NCI-H460 (cell line): ENCODE measurements around the gene LEPR. TPM values are rescaled to one million over a fixed set of nuclear protein-coding genes. Genes with fewer than 3 reads are reported as not detected.
"Not testable (repeated sequence)": the region's sequence is repeated elsewhere in the genome, so short reads cannot be mapped to it uniquely, and the experiment has no call there.

Source experiments
- DNase-seq: peaks from one replicate; pipeline ENCODE4 v3.0.0-alpha.2; 2016; ENCODE audit warnings: low read depth; ENCODE audit errors: extremely low read depth
- total RNA-seq: library from RNA; depleted of rRNA; stranded (reverse); fragments of >200 nt; shearing (Covaris generic); gene quantifications from 2 replicates; pipeline ENCODE4 v1.2.3, GENCODE V29; 2014

The LEPR gene
- total RNA-seq, 1 experiment from 2014 or later = 10.2 TPM

DNA sequence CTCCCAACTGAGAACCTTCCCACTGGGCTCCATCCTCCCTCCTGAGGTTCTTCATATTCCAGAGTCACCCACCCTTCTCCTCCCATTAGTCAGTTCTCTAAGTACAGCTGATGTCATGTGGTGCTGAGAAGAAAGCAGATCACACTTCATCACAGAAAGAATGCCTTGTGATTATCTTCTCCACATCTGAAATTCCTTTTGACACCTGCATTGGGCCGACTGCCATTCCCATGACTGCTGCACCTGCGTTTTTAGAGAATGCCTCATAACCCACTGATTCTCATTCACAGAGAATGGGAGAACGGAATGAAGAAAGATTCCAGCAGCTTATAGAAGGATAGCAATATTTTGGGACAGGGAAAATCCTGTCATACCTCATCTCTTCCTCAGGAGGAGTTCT is 14.3 kb downstream of the LEPR start:
- no peak for DNase-seq

DNA sequence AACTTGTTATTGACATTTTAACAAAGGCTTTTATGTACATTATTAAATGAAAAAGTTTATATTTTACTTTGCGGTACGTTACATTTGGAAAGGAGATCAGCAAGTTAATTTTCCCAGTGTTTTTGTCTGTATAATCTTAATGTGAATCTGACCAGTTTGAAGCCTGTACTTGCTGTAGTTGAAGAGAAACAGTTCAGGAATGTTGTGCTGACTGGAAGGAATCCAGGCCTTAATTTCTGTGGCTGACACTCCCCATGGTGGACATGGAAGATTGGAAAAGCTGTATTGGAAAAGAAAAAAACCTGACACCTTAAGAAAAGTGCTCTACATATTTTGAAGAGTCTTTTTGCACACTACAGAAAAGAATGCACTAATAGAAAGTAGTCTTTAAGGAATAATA is 15.5 kb downstream of the LEPR start:
- no peak for DNase-seq

DNA sequence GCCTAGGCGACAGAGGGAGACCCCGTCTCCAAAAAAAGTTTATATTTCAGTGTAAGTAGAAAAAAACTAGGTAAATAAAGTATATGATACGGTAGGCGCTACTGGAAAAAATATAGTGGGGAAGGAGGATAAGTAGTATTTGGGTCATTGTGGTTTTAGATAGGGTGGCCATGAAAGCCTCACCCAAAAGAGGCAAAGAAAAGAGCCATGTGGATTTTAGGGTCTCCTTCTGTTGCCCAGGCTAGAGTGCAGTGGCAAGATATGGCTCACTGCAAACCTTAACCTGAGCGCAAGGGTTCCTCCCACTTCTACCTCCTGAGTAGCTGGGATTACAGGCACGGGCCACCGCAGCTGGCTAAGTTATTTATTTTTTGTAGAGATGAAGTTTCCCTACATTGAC is 17.1 kb downstream of the LEPR start:
- DNase-seq = no peak

DNA sequence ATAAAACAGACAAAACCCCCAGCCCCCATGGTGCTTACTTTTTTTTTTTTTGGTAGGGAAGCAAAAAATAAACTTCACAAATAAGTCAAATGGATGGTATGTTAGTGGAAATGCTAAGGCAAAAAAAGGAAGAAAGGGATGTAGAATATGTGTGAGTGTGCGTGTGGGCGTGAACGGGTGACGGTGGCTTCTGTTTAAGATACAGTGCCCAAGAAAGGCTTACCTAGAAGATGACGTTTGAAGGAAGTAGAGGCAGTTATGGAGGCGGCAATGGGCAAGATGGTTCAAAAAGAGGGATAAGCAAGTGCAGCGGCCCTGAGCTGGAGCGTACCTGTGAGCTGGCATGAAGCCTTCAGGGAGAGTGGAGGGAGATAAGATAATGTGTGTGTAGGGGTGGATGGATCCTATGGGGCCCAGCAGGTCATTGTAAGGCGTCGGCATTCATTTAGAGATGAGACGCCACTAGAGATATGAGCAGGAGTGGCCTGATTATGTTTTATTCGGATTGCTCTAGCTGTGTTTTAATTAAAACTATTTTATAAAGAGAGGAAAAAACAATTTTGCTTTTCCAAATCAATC is 19.9 kb downstream of the LEPR start:
- DNase-seq = no peak

DNA sequence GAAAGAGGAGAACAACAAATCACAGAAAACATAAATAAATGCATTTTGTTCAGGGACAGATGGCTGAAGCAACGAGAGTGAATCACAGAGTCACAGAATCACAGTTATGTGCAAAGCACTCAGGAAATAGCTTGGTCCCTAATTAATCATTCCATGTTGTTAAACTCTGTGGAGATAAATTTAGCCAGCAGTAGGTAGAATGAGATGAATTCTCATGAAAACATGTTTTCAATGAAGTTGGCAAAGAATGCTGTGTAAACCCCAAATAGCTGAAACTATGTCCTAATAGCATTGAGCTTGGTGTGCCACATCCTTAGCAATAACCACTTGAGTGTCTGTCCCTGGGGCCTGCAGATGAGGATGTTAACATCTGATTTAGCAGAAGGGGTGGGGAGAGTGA is 20.4 kb downstream of the LEPR start:
- no peak for DNase-seq

DNA sequence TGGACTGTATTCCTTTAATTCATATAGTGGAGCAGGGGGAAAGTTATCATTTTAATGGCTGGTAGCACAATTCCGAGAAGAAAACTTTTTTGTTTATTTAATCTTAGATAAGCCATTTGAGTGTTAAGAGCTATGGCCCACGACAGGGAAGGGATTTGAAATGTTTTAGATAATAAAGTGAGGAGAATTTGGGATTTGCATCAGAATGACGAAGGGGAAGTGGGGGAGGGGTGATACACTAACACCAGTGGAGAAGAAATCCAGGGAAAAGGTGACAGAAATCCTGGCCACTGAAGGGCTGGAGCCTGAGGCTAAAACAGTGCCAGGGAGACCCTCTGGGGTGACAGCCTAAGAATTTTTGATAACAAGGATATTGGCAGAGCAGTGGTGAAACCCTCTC is 21.0 kb downstream of the LEPR start:
- DNase-seq = no peak

DNA sequence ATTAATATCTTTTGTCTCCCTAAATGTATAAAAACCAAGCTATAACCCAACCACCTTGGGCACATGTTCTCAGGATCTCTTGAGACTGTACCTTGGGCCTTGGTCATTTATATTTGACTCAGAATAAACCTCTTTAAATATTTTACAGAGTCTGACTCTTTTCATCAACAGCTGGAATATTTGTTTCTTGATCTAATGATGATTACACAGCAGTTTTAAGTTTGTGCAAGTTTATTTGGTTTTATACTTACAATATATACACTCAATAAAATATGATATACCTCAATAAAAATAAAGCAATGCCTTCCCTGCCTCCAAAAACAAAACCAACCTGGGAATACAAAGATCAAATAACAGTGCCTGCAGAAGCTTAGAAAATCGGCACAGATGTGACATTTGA is 22.0 kb downstream of the LEPR start:
- DNase-seq = no peak

DNA sequence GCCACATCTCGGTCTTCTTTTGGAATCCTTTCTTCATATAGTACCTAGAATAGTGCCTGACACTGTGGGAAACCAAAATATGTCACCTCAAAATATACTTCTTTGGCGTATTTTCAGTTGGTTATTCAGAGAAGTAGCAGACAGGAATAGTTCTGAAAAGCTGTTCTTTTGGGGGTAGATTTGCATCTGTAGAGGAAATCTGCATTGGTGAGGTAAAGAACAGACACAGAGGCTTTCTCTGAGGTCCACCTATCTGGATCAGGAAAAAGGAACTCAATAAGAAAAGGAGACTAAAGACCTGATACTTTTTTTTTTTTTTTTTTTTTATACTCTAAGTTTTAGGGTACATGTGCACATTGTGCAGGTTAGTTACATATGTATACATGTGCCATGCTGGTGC is 23.2 kb downstream of the LEPR start:
- DNase-seq = no peak

DNA sequence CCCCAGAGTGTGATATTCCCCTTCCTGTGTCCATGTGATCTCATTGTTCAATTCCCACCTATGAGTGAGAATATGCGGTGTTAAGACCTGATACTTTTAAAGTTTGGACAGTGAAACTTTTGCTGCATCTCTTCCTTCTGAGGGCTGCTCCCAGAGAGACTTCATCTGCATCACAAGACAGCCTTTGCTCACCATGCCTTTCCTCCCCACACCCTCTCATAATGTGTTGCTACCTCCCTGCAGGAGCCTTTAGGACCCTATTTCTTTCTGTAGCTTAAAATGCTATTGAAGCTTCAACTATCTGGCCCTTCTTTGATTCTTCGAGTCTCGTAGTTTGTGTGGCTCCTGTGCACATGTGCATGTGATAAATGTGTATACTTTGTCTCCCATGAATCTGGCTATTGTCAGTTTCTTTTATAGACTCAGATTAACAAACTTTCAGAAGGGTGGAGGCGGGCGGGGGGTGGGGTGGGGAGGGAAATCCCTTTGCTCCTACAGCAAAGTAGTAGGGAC is 23.7 kb downstream of the LEPR start:
- no peak for DNase-seq

DNA sequence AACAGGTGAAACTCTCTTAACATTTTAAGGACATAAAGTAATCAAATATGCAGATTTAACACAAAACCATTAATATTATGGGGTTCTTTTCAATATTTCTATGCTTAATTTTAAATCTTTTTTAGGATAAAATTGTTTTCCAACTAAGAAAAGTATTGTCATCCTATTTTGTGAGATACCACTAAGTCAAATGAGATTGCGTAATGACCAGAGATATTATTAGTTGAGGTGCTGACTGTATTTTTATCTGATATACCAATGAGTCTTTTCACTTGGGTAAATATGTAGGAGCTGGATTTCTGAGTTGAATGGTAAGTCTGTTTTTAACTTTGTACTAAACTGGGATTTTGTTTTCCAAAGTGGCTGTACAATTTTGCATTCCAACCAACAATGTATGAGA is 25.4 kb downstream of the LEPR start:
- DNase-seq = no peak

DNA sequence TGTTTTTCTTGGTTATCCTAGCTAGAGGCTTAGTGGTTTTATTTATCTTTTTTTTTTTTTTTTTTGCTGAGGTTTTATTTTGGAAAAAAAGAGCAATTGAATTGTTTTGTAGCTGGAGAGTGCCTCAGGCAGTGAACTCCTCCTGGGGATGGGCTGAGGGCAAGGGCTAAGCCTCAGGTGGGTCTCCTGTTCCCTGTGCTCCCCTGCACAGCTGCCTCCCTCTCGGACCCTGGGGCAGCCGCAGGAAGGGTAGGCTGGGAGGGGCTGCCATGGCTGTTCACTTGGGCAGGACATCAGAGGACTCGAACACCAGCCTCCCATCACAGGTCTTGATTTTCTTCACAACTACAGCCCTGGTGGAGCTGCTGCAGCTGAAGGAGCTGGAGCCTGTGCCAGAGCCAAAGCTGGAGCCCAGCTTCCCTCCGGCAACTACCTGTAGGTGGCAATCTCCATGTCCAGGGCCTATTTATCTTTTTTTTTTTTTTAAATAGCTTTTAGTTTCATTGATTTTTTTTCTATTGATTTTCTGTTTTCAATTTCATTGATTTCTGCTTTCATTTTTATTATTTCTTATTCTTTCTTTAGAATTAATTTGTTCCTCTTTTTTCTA is 28.9 kb downstream of the LEPR start:
- DNase-seq = no peak

DNA sequence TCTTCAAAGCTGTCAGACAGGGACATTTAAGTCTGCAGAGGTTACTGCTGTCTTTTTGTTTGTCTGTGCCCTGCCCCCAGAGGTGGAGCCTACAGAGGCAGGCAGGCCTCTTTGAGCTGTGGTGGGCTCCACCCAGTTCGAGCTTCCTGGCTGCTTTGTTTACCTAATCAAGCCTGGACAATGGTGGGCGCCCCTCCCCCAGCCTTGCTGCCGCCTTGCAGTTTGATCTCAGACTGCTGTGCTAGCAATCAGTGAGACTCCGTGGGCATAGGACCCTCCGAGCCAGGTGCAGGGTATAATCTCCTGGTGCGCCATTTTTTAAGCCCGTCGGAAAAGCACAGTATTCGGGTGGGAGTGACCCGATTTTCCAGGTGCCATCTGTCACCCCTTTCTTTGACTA is 35.2 kb downstream of the LEPR start:
- not testable (repeated sequence) for DNase-seq

DNA sequence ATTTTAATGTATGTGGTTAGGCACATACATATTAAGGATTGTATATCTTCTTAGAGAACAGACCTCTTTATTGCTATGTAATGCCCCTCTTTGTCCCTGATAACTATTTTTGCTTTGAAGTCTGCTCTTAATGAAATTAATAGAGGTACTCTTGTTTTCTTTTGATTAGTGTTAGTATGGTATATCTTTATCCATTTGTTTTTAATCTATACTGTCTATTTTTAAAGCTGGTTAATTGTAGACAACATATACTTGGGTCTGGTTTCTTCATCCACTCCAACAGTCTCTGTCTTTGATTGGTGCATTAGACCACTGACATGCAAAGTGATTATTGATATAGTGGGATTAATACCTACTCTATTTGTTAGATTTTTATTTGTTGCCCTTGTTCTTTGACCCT is 36.0 kb downstream of the LEPR start:
- no peak for DNase-seq

DNA sequence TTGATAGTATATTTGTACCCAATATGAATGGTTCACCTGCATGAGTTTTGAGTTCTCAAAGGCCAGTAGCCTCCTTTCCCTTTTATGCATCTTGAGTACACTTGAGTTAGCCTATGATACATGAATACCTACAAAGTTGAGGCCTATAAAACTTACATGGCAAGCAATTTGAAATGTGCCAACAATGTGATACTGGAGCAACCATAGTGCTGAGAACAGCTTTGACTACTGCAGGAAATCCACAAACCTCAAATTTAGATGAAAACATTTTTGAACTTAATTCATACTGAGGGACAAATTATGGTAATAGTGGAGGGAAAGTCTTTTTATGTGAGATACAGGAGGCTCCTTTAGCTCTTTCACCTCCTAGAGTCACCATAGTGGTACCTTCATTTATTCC is 37.4 kb downstream of the LEPR start:
- DNase-seq = no peak

DNA sequence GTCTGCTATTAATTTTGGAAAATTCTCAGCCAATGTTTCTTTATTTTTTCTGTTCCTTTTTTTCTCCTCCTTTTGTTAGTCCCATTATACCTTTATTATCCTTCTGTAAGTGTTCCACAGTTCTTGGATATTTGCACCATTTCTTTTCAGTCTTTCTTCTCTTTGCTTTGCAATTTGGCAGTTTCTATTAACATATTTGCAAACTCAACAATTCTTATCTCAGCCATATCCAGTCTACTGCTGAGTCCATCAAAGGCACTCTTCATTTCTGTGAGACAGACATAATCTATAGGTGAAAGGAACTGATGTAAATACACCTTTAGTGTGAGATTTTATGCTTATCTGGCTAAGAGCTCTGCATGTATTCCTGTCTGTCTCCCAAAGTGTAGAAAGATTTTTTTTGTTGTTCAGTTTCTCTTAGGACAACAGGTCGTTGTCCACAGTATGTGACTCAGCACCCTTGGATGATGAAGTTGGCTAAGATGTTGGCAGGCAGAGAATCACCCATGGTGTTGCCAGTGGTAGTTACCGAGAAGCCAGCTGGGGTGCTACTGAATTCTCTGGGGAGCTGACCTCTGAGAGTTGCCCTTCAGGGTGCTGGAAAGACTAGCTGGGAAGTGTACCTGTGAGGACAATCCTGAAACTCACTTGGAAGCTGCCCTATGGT is 38.4 kb downstream of the LEPR start:
- DNase-seq = no peak

DNA sequence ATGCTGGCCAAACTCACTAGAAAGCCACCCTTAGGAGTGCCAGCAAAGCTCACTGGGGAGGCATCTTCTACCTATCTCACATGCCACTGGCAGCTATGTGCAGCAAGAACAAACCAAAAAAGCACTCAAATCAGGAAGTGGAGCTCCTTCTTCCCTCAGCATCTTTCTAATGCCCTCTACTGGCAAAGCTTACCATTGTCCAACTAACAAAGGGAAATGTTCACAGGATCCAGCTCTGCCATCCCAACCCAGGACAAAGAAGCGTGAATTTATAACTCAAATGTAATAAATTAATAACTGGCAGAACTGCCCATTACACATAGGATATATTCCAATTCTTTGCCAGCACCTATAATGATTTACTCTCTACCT is 38.9 kb downstream of the LEPR start:
- peak; percentile 12 for DNase-seq

DNA sequence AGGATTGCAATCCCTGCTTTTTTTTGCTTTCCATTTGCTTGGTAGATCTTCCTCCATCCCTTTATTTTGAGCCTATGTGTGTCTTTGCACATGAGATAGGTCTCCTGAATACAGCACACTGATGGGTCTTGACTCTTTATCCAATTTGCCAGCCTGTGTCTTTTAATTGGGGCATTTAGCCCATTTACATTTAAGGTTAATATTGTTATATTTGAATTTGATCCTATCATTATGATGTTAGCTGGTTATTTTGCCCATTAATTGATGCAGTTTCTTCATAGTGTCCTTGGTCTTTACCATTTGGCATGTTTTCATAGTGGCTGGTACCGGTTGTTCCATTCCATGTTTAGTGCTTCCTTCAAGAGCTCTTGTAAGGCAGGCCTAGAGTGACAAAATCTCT is 45.4 kb downstream of the LEPR start:
- not testable (repeated sequence) for DNase-seq

DNA sequence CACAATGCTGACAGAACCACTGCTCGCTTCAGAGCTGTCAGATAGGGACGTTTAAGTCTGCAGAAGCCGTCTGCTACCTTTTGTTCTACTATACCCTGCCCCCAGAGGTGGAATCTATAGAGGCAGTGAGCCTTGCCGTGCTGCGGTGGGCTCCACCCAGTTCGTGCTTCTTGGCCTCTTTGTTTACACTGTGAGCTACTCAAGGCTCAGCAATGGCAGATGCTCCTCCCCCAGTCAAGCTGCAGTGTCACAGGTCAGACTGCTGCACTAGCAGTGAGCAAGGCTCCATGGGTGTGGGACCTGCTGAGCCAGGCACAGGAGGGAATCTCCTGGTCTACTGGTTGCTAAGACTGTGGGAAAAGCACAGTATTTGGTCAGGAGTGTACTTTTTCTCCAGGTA is 47.1 kb downstream of the LEPR start:
- peak; percentile 47 for DNase-seq

DNA sequence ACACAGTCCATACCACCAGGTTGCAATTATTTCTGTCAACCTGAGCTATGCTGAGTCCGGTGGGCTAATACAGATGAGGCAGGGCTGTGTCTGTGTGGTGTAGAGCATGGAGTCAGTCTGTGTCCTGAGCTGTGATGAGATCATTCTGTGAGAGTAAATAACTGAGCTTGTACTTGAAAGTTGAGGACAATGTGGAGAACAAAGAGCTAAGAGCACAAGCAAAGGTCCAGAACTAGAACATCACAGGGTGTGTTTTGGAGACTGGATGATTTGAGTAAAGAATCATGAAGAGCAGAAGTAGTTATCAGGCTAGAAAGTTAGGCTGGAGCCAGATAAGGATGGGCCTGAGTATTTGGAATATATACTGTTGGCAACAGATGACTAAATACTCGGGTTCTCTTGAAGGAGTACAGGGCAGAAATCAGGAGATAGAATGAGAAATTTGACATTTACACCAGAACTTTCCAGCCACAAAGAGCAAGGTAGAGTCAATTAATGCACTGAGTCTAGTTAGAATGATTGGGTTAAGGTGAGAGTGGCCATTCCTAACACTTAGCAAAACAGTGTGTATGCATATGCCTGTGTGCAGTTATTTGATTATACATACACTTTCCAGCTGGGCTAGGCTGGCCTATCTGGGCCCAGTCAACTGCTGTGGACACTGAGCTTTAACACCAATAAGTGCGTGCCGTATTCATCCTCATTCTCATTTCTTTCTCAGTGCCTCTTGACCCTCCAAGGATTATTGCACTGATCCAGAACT is 48.8 kb downstream of the LEPR start:
- DNase-seq = no peak

DNA sequence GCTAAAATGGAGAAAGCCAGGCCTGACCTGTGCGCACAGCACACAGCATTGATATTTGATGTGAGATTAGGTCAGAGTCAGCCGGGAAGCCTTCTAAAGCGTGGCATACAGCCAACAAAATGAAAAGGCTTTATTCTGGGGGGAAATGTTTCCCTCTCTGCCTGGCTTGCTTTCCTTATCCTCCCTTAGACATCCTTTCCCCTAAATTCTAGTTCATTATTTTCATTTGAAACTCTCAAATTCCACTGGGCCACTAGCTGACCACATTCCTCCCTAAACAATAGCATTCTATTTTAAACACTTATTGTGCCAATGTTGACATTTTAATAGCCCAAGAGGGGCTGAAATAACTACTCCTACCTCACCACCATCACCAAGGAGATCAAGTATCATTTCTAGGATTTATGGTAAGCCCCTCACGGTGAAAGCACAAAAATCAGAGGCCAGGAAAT is 49.4 kb downstream of the LEPR start:
- DNase-seq = no peak
